Epithelial cell of esophagus (primary cell): Measurements from ENCODE around the gene ERC2.

Experiments
- DNase-seq: peaks from one replicate; pipeline ENCODE4 v3.0.0; 2010; ENCODE audit warnings: low read depth
- H3K4me3 ChIP-seq: 2 replicates; pipeline ENCODE4 v1.5.1; 2011; ENCODE audit warnings: mild to moderate bottlenecking, low read length, control low read depth
- TF ChIP-seq, protein P1 (sequence below): IDR thresholded peaks from 2 replicates; pipeline ENCODE4 v1.5.1; 2011; ENCODE audit warnings: low read depth, mild to moderate bottlenecking, low read length, control low read depth, inconsistent platforms; ENCODE audit not compliant: insufficient read depth; ENCODE audit errors: missing control alignments

Gene ERC2

DNA sequence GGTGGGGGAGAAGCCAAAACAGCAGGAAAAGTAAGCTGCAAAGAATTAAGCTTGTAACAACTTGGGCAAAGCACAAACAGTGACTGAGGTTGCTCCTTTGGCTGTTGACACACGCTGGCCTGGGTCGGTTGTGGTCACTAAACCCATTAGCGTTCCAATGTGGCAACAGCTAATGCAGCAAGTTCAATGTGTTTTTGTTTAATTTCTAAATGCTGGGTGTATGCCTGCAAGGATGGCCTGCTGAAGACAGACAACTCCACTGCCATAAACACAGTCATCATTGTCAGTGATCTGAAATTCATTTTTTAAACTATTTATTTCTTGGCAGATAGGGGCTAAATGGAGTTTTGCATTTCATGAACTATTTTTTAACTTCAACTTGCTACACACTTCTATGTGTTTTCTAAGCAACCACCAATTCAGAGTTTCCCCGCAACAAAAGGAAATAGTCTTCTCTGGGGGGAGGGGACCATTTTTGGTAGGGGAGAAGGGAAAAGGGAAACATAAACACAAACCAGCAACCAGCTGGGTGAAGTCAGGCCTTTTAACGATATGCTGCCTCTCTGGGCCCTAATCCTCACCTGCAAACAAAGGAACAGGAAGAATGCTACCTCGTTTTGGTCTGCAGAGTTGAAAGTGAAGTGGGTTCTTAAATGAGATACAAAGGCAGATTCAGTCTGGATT is 946.4 kb downstream of the ERC2 start:
- TF ChIP-seq, protein P1, sequence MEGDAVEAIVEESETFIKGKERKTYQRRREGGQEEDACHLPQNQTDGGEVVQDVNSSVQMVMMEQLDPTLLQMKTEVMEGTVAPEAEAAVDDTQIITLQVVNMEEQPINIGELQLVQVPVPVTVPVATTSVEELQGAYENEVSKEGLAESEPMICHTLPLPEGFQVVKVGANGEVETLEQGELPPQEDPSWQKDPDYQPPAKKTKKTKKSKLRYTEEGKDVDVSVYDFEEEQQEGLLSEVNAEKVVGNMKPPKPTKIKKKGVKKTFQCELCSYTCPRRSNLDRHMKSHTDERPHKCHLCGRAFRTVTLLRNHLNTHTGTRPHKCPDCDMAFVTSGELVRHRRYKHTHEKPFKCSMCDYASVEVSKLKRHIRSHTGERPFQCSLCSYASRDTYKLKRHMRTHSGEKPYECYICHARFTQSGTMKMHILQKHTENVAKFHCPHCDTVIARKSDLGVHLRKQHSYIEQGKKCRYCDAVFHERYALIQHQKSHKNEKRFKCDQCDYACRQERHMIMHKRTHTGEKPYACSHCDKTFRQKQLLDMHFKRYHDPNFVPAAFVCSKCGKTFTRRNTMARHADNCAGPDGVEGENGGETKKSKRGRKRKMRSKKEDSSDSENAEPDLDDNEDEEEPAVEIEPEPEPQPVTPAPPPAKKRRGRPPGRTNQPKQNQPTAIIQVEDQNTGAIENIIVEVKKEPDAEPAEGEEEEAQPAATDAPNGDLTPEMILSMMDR: no peak
- H3K4me3 ChIP-seq: no peak overlapping the region
- DNase-seq: no peak

DNA sequence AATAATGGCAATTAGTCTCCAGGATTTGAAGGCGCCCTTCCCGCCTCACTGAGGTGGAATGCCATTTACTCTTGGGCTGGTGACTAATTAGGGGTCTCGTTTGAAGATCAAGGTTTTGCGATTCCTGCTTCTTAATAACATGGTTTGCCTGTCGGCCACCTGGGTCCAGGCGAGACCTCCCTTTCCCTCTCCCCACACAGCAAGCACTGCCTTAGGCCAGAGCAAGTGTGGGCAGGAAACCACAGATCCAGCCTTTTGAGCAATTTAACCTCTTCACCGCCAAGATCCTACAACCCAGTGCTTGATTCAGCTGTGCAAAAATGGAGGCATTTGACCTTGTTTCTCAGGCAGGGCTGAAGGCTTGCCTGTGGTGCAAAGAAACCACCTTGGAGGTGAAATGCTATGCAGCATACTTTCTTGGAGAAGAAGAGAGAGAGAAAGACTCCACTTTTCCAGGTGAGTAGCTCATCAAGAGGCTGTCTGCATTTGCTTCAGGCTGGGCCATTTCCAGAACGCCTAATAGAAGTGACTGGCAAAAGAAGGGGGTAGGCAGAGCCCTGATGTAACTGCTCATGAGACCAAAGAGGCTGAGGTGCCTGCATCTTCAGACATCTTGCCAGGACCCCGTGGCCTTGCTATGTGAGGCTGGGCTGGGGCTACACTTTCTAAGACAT is 947.1 kb downstream of the ERC2 start:
- no peak for DNase-seq
- TF ChIP-seq, protein P1: no peak
- no peak overlapping the region for H3K4me3 ChIP-seq

DNA sequence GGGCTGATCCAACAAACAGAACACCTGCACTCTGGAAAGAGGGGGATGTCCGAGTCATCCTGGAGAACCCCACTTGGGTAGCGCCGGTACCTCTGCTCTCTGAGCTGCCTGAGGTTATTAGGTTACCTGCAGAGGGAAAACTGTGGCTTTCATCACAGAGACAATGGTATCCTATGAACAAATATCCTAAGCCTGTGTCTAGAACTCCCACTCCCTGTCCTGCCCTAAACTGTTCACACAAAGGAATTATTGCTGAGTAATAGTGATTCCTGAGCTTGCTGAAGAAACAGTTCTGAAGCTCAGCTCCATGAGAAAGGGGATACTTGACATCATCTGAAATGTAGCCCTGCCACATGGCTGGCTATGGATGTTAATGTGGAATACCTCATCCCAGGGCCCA is 949.2 kb downstream of the ERC2 start:
- DNase-seq: peak; percentile 52
- no peak overlapping the region for H3K4me3 ChIP-seq
- TF ChIP-seq, protein P1: no peak

DNA sequence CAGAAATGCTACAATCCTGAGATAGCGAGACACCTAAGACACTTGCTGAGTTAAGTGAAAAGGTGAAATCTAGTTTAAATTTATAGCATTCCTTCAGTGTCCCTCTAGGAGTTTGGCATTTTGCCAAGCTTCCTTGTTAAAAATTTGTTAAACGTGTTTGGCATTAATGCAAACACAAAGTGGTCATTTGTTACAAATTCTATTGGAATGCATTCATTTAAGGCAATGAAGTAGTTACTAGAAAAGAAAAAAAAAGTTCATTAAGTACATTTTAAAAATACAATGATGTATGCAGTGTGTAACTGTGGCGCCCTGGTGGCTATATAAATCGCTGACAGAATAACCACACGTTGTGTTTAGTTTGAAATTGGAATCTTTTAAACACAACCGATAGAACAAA is 949.8 kb downstream of the ERC2 start:
- TF ChIP-seq, protein P1: no peak
- DNase-seq: peak; percentile 15

DNA sequence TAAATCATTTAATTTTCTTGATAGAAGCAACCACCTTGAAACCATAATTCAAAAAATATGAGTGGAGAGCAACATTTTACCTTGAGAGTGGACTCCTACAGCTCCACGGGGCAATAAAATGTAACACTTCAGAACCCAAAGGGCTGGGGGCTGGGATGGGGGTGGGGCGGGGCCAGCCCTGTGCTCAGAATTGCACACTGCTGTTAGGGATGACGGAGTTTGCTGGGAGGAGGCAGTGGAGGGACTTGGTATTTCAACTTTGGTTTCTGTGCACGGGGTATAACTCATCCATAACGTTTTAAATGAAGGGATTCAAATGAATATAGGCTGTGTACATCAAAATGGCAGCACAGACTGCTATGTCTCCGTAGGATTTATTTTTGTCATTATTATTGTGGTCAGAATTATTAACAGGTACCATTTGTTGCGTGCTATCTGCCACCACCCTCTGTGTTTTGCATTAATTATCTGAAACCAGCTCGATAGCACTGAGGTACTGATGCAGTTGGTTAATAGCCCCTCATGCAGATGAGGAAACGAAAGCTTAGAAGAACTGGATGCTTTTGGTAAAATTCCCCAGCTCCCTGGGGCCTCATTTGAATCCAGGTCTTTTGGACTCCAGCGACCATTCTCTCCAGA is 951.8 kb downstream of the ERC2 start:
- TF ChIP-seq, protein P1: no peak
- no peak overlapping the region for H3K4me3 ChIP-seq
- DNase-seq: no peak

More for the DNA sequence above, 949.8 kb downstream of the ERC2 start:
- H3K4me3 ChIP-seq: no peak overlapping the region

DNA sequence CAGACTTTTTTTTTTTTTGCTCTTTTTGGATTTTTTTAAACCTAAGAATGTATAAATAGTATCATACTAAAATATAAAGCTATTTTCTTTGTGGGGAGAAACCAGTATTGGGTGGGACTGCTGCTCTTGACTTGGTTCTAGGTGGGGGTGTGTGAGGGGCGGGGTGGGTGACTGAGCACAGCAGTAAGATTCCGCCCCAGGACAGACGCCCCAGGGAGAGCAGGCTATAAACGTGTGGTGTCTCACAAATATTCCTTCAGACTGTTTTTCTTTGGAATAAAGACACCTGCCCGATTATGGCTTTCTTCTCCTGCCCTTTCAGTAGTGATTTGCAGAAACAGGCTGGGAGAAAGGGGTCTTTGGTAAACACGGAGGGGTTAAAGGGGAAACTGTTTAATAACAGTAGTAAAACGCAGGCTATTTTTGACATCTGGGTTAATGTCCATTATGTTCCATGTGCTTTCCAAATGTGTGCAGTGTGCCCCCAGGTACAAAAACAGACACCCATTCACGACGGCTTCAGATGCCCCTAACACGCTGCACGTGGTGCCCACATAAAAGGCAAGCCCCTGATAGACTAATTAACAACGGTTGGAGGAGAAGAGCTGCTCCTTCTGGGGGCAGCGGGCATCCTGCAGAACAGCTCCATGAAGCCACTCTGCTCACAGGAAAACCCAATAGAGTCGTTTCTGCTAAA is 952.6 kb downstream of the ERC2 start:
- TF ChIP-seq, protein P1: no peak
- no peak for DNase-seq
- no peak overlapping the region for H3K4me3 ChIP-seq
